ENCODE results near the gene TRMT1L.

DNA sequence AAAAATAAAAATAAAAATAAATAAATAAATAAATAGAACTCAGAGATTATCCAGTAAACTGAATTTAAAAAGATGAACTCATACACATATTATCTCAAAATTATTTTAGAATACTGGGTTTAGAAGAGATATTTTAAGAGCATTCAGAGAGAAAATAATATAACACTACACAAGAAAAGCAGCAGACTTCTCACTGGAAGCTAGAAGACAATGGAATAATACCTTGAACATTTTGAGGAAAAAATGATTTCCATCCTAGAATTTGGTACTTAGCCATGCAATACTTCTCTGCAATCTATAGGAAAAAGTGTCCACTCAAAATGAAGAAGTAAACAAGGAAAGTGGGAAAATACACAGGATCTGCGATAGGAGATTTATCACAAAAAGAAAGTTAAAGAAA, 24.2 kb downstream of the TRMT1L start:
- no peak for TF ChIP-seq POLR2AphosphoS5 (IDR thresholded peaks at IDR 0.05; ENCODE audit: borderline replicate concordance, low read depth, low read length)
- no peak for TF ChIP-seq FOXP2 (optimal IDR thresholded peaks at IDR 0.05; ENCODE audit: control extremely low read depth, extremely low read length, insufficient read depth)
